LNCAP (cell line): ENCODE results near the gene LRRC72.

Experiments used
- TF ChIP-seq, protein P1 (sequence below): fragments of 450-650 bp; IDR thresholded peaks from 2 replicates; pipeline ENCODE4 v1.5.1; 2017; ENCODE audit warnings: mild to moderate bottlenecking

The LRRC72 gene

GRCh38 chr7:16564023-16564380 lies 37.4 kb downstream of the LRRC72 start:
- TF ChIP-seq, protein P1, sequence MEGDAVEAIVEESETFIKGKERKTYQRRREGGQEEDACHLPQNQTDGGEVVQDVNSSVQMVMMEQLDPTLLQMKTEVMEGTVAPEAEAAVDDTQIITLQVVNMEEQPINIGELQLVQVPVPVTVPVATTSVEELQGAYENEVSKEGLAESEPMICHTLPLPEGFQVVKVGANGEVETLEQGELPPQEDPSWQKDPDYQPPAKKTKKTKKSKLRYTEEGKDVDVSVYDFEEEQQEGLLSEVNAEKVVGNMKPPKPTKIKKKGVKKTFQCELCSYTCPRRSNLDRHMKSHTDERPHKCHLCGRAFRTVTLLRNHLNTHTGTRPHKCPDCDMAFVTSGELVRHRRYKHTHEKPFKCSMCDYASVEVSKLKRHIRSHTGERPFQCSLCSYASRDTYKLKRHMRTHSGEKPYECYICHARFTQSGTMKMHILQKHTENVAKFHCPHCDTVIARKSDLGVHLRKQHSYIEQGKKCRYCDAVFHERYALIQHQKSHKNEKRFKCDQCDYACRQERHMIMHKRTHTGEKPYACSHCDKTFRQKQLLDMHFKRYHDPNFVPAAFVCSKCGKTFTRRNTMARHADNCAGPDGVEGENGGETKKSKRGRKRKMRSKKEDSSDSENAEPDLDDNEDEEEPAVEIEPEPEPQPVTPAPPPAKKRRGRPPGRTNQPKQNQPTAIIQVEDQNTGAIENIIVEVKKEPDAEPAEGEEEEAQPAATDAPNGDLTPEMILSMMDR, result no peak

- TF ChIP-seq, protein P1, result peak; percentile 66
Measured at GRCh38 chr7:16564909-16565426, 38.3 kb downstream of the LRRC72 start.

DNA sequence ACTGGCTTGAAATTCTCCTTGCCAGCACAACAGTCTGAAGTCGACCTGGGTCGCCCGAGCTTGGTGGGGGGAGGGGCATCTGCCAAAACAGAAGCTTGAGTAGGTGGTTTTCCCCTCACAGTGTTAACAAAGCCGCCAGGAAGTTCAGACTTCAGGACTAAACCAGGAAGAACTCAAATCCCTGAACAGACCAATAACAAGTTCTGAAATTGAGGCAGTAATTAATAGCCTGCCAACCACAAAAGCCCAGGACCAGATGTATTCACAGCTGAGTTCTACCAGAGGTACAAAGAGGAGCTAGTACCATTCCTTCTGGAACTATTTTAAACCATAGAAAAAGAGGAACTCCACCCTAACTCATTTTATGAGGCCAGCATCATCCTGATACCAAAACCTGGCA lies 45.3 kb downstream of the LRRC72 start:
- TF ChIP-seq, protein P1, result no peak

GRCh38 chr7:16579216-16579615 lies 52.6 kb downstream of the LRRC72 start:
- TF ChIP-seq, protein P1, result no peak

DNA sequence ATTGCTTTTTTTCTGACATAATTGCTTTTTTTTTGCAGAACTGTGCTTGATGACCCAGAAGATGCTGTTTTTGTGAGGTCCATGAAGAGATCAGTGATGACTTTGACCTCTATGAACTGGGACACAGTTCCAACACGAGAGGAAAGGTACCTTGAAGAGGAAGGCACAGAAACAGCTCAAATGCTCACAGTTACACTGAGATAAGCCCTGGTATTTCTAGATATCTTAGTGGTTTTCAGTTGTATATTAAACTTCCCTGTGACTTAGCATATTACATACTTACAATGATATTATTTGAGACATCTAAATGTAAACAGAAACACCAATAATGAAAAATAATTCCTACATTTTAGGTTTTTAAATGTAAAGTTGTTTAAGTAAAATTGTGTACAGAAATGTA lies 54.7 kb downstream of the LRRC72 start:
- TF ChIP-seq, protein P1, result no peak

DNA sequence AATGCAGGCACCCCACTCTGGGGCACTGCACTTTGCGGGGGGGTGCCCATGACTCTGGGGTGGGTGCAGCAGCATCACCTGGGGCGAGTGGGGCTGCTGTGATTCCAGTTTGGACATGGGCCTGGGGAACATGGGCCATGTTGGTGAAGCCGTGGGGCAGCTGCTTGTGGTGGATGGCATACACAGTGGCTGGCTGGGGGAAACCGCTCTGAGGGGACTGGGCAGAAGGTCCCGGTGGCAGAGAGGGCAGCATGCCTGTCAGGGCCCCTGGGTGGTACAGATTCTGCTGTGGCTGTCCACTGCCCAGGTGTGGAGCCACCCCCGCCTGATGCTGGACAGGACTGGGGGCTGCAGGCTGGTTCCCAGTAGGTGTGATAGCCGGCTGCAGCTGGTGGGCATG lies 57.2 kb downstream of the LRRC72 start:
- TF ChIP-seq, protein P1, result no peak

DNA sequence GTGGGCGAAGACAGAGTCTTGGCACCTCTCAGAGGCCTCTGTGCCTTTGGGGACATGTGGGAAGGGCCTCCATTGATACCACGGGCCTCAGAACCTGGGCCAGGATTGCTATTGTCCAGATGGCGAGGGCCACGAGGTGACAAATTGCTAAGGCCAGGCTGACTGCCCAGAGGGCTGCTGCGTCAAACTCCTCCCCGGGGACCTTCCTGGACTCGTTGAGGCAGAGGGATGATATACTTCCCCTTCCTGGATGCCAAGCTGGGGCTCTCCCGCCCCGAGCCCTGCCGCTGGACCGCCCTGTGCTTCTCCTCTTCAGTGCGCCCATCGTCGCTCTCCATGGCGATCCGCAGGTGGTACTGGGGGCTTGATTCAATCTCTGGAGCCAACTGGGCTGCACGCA lies 58.9 kb downstream of the LRRC72 start:
- TF ChIP-seq, protein P1, result no peak
